ENCODE data around the gene PRKG1.

Gene PRKG1

GRCh38 chr10:51900180-51900579, 825.9 kb downstream of the PRKG1 start:
- Histone ChIP-seq H3K9me3 (ENCODE audit: control insufficient read depth, low read length) (no peaks in the 10 kb centered on the region), H3K36me3 (ENCODE audit: control insufficient read depth, insufficient read depth, low read length, severe bottlenecking) (no peaks in the 10 kb centered on the region), H3K9ac (ENCODE audit: low read length) (no peak overlapping the region), H3K27me3 (replicated peaks; ENCODE audit: control insufficient read depth, insufficient read depth, low read length) (no peaks in the 10 kb centered on the region), H3K4me1 (ENCODE audit: control insufficient read depth, insufficient read depth, low read length) (peaks cover 26% of the 10 kb centered on the region), H3K4me3 (ENCODE audit: low read length) (no peak overlapping the region)
- DNase-seq (ENCODE audit: low read depth), result no peak

GRCh38 chr10:51903675-51904074, 829.4 kb downstream of the PRKG1 start:
- no peak for DNase-seq (ENCODE audit: low read depth)
- Histone ChIP-seq H3K9ac (ENCODE audit: low read length) (no peak overlapping the region), H3K36me3 (ENCODE audit: control insufficient read depth, insufficient read depth, low read length, severe bottlenecking) (no peaks in the 10 kb centered on the region), H3K4me1 (ENCODE audit: control insufficient read depth, insufficient read depth, low read length) (no peaks in the 10 kb centered on the region), H3K9me3 (ENCODE audit: control insufficient read depth, low read length) (no peaks in the 10 kb centered on the region), H3K4me3 (ENCODE audit: low read length) (no peak overlapping the region), H3K27me3 (replicated peaks; ENCODE audit: control insufficient read depth, insufficient read depth, low read length) (no peaks in the 10 kb centered on the region)

- DNase-seq (ENCODE audit: low read depth), result no peak
- H3K9me3 ChIP-seq (ENCODE audit: control insufficient read depth, low read length), result no peaks in the 10 kb centered on the region
- H3K27me3 ChIP-seq (replicated peaks; ENCODE audit: control insufficient read depth, insufficient read depth, low read length), result no peaks in the 10 kb centered on the region
- H3K9ac ChIP-seq (ENCODE audit: low read length), result no peak overlapping the region
- no peak overlapping the region for H3K4me3 ChIP-seq (ENCODE audit: low read length)
- H3K36me3 ChIP-seq (ENCODE audit: control insufficient read depth, insufficient read depth, low read length, severe bottlenecking), result no peaks in the 10 kb centered on the region
- H3K4me1 ChIP-seq (ENCODE audit: control insufficient read depth, insufficient read depth, low read length), result peaks cover 2% of the 10 kb centered on the region
Observed at GRCh38 chr10:51905032-51905431, 830.7 kb downstream of the PRKG1 start.

GRCh38 chr10:51907361-51907760, 833.1 kb downstream of the PRKG1 start:
- Histone ChIP-seq H3K27me3 (replicated peaks; ENCODE audit: control insufficient read depth, insufficient read depth, low read length) (no peaks in the 10 kb centered on the region), H3K4me3 (ENCODE audit: low read length) (no peak overlapping the region), H3K9me3 (ENCODE audit: control insufficient read depth, low read length) (no peaks in the 10 kb centered on the region), H3K36me3 (ENCODE audit: control insufficient read depth, insufficient read depth, low read length, severe bottlenecking) (no peaks in the 10 kb centered on the region), H3K4me1 (ENCODE audit: control insufficient read depth, insufficient read depth, low read length) (peaks cover 6% of the 10 kb centered on the region), H3K9ac (ENCODE audit: low read length) (no peak overlapping the region)
- DNase-seq (ENCODE audit: low read depth), result no peak

- no peak for DNase-seq (ENCODE audit: low read depth)
- Histone ChIP-seq H3K4me3 (ENCODE audit: low read length) (no peak overlapping the region), H3K9ac (ENCODE audit: low read length) (no peak overlapping the region), H3K4me1 (ENCODE audit: control insufficient read depth, insufficient read depth, low read length) (peaks cover 11% of the 10 kb centered on the region), H3K9me3 (ENCODE audit: control insufficient read depth, low read length) (no peaks in the 10 kb centered on the region), H3K36me3 (ENCODE audit: control insufficient read depth, insufficient read depth, low read length, severe bottlenecking) (no peaks in the 10 kb centered on the region), H3K27me3 (replicated peaks; ENCODE audit: control insufficient read depth, insufficient read depth, low read length) (no peaks in the 10 kb centered on the region)
Observed at GRCh38 chr10:51910189-51910588, 835.9 kb downstream of the PRKG1 start.

- Histone ChIP-seq H3K9me3 (ENCODE audit: control insufficient read depth, low read length) (no peaks in the 10 kb centered on the region), H3K27me3 (replicated peaks; ENCODE audit: control insufficient read depth, insufficient read depth, low read length) (no peaks in the 10 kb centered on the region), H3K4me3 (ENCODE audit: low read length) (no peak overlapping the region), H3K4me1 (ENCODE audit: control insufficient read depth, insufficient read depth, low read length) (peaks cover 14% of the 10 kb centered on the region), H3K36me3 (ENCODE audit: control insufficient read depth, insufficient read depth, low read length, severe bottlenecking) (no peaks in the 10 kb centered on the region), H3K9ac (ENCODE audit: low read length) (no peak overlapping the region)
- no peak for DNase-seq (ENCODE audit: low read depth)
Observed at GRCh38 chr10:51910596-51910995, 836.3 kb downstream of the PRKG1 start.

- Histone ChIP-seq H3K36me3 (ENCODE audit: control insufficient read depth, insufficient read depth, low read length, severe bottlenecking) (no peaks in the 10 kb centered on the region), H3K4me1 (ENCODE audit: control insufficient read depth, insufficient read depth, low read length) (peaks cover 19% of the 10 kb centered on the region), H3K27me3 (replicated peaks; ENCODE audit: control insufficient read depth, insufficient read depth, low read length) (no peaks in the 10 kb centered on the region), H3K9ac (ENCODE audit: low read length) (no peak overlapping the region), H3K9me3 (ENCODE audit: control insufficient read depth, low read length) (no peaks in the 10 kb centered on the region), H3K4me3 (ENCODE audit: low read length) (no peak overlapping the region)
- DNase-seq (ENCODE audit: low read depth), result no peak
Observed at GRCh38 chr10:51911723-51912122, 837.4 kb downstream of the PRKG1 start.

- Histone ChIP-seq H3K36me3 (ENCODE audit: control insufficient read depth, insufficient read depth, low read length, severe bottlenecking) (no peaks in the 10 kb centered on the region), H3K27me3 (replicated peaks; ENCODE audit: control insufficient read depth, insufficient read depth, low read length) (no peaks in the 10 kb centered on the region), H3K4me1 (ENCODE audit: control insufficient read depth, insufficient read depth, low read length) (peaks cover 17% of the 10 kb centered on the region), H3K9me3 (ENCODE audit: control insufficient read depth, low read length) (no peaks in the 10 kb centered on the region), H3K9ac (ENCODE audit: low read length) (peak overlapping the region; percentile 24), H3K4me3 (ENCODE audit: low read length) (no peak overlapping the region)
- no peak for DNase-seq (ENCODE audit: low read depth)
Observed at GRCh38 chr10:51915031-51915542, 840.8 kb downstream of the PRKG1 start.

- Histone ChIP-seq H3K9me3 (ENCODE audit: control insufficient read depth, low read length) (no peaks in the 10 kb centered on the region), H3K4me1 (ENCODE audit: control insufficient read depth, insufficient read depth, low read length) (peaks cover 13% of the 10 kb centered on the region), H3K36me3 (ENCODE audit: control insufficient read depth, insufficient read depth, low read length, severe bottlenecking) (no peaks in the 10 kb centered on the region), H3K9ac (ENCODE audit: low read length) (no peak overlapping the region), H3K4me3 (ENCODE audit: low read length) (no peak overlapping the region), H3K27me3 (replicated peaks; ENCODE audit: control insufficient read depth, insufficient read depth, low read length) (no peaks in the 10 kb centered on the region)
- DNase-seq (ENCODE audit: low read depth), result no peak
Observed at GRCh38 chr10:51918440-51918839, 844.2 kb downstream of the PRKG1 start.

- Histone ChIP-seq H3K9ac (ENCODE audit: low read length) (no peak overlapping the region), H3K36me3 (ENCODE audit: control insufficient read depth, insufficient read depth, low read length, severe bottlenecking) (no peaks in the 10 kb centered on the region), H3K27me3 (replicated peaks; ENCODE audit: control insufficient read depth, insufficient read depth, low read length) (no peaks in the 10 kb centered on the region), H3K9me3 (ENCODE audit: control insufficient read depth, low read length) (no peaks in the 10 kb centered on the region), H3K4me3 (ENCODE audit: low read length) (no peak overlapping the region), H3K4me1 (ENCODE audit: control insufficient read depth, insufficient read depth, low read length) (peaks cover 13% of the 10 kb centered on the region)
- DNase-seq (ENCODE audit: low read depth), result no peak
Observed at GRCh38 chr10:51918884-51919325, 844.6 kb downstream of the PRKG1 start.

GRCh38 chr10:51920672-51921071, 846.4 kb downstream of the PRKG1 start:
- H3K9ac ChIP-seq (ENCODE audit: low read length), result no peak overlapping the region
- no peaks in the 10 kb centered on the region for H3K27me3 ChIP-seq (replicated peaks; ENCODE audit: control insufficient read depth, insufficient read depth, low read length)
- no peak for DNase-seq (ENCODE audit: low read depth)
- H3K4me1 ChIP-seq (ENCODE audit: control insufficient read depth, insufficient read depth, low read length), result peaks cover 4% of the 10 kb centered on the region
- no peaks in the 10 kb centered on the region for H3K36me3 ChIP-seq (ENCODE audit: control insufficient read depth, insufficient read depth, low read length, severe bottlenecking)
- no peak overlapping the region for H3K4me3 ChIP-seq (ENCODE audit: low read length)
- peaks cover 4% of the 10 kb centered on the region for H3K9me3 ChIP-seq (ENCODE audit: control insufficient read depth, low read length)

GRCh38 chr10:51924359-51924758, 850.1 kb downstream of the PRKG1 start:
- no peaks in the 10 kb centered on the region for H3K27me3 ChIP-seq (replicated peaks; ENCODE audit: control insufficient read depth, insufficient read depth, low read length)
- H3K36me3 ChIP-seq (ENCODE audit: control insufficient read depth, insufficient read depth, low read length, severe bottlenecking), result no peaks in the 10 kb centered on the region
- H3K4me1 ChIP-seq (ENCODE audit: control insufficient read depth, insufficient read depth, low read length), result no peaks in the 10 kb centered on the region
- H3K9ac ChIP-seq (ENCODE audit: low read length), result no peak overlapping the region
- H3K9me3 ChIP-seq (ENCODE audit: control insufficient read depth, low read length), result peaks cover 4% of the 10 kb centered on the region
- H3K4me3 ChIP-seq (ENCODE audit: low read length), result no peak overlapping the region
- no peak for DNase-seq (ENCODE audit: low read depth)

All from adipocyte (in vitro differentiated cells).